Stimulated activated CD8-positive, alpha-beta memory T cell treated with anti-CD3 and anti-CD28 coated beads, Interleukin-15, amount 100 ng/mL, for 4 hours (primary cell): ENCODE data around the gene TSPAN4.
A peak's percentile ranks its signal among the peaks of the same experiment; 100 is the strongest.

Source experiments
- DNase-seq, 2 donors: peaks; one replicate each; pipeline ENCODE4 v3.0.0-alpha.2; 2020; ENCODE audit warnings: low read depth in 2 of 2

Gene TSPAN4

DNA sequence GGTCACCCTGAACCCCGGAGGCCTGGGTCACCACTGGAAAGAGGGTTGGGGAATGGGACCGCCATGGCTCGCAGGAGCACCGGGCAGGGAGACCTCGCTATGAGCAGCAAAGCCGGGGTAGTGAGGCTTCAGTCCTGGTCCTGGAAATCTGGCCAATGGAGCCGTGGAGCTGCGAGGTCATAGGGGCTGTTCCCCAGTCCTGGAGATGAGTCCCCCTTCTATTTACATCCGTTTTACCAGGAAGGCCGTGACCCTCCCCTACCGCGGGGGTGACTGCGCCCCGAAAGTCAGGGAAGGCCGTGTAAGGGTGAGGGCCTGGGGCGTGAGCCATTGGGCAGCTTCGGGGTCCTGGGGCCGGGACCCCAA lies 38.1 kb upstream of the TSPAN4 start:
- no peak for DNase-seq

GRCh38 chr11:808427-809286 lies 34.0 kb upstream of the TSPAN4 start:
- DNase-seq, result no peak

- DNase-seq, result peak; percentile 97 to 98
Measured at GRCh38 chr11:809287-810039, 33.2 kb upstream of the TSPAN4 start, which contains the start of gene RPLP2. Gene RPLP2, plus strand, starts transcription at chr11:809967. Its CDS starts 268 bp downstream, at chr11:810235.

GRCh38 chr11:810040-810567 lies 32.5 kb upstream of the TSPAN4 start:
- no peak for DNase-seq

- DNase-seq, result no peak
Measured at GRCh38 chr11:811446-812245, 31.0 kb upstream of the TSPAN4 start.

DNA sequence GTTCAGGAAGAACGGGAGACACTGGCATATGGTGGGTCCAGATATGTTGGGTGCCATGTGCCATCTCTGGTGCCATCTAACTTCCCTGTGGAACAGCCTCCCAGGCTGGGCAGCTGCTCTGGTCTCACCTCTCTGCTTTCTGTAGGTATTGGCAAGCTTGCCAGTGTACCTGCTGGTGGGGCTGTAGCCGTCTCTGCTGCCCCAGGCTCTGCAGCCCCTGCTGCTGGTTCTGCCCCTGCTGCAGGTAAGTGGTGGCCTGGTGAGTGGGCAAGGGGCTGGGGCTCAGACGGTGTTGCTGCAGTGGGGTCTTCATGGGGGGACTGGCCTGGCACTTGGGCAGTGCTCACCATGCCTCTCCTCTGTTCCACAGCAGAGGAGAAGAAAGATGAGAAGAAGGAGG lies 30.3 kb upstream of the TSPAN4 start:
- no peak for DNase-seq

- DNase-seq, result no peak
Measured at GRCh38 chr11:813072-813455, 29.6 kb upstream of the TSPAN4 start.

GRCh38 chr11:813456-814096 lies 29.1 kb upstream of the TSPAN4 start:
- no peak for DNase-seq

- DNase-seq, result no peak
Measured at GRCh38 chr11:815675-816432, 26.8 kb upstream of the TSPAN4 start.

DNA sequence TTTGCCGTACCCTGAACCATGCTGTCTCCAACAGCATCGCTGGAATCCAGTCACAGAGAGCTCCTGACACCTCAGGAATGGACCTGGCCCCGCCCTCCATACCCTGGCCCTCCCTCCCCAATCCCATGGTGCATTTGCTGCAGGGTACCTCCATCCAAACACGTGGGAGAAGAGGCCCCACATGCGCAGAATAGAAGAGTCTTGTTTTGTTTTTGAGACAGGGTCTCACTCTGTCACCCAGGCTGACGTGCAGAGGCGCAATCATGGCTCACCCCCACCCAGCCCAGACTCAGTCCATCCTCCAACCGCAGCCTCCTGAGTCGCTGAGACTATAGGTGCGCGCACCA lies 26.2 kb upstream of the TSPAN4 start:
- DNase-seq, result no peak

DNA sequence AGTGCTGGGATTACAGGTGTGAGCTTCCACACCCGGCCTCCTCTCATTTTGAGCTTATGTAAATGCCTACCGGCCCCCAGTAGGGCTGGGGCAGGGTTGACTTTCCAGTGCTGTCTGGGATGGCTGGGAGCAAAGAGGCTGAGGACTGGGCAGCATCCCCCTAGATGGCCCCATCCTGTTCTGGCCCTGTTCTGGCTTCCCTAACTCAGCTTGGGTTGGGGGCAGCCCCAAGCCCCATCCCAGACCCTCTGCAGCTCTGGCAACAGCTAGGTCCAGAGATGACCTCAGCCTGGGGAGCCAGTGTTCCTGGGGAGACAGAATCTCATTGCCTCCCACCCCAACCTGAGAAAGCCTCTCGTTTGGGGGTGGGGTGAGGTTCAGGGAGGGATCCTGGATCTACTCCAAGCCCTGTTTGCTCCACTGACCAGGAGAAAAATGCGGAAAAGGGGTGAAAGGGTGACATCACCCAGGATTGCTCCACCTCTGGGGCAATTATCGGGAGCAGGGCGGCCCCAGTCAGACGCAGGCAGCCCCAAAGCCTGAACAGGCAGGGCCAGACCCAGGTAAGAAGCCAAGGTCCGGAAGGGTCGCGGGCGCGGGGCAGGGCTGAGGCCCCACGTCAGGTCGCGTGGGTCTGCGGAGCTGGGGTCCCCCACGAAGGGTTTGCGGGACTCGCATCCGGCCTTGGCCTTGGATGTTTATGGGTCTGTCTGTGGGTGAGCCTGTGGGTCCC lies 24.1 kb upstream of the TSPAN4 start, which contains the start of gene PNPLA2:
Gene PNPLA2, plus strand, starts transcription at position 519 of the 733 bp plus-strand sequence. CDS start 805 bp downstream, outside the sequence.
- no peak for DNase-seq

- DNase-seq, result peak; percentile 84 to 85
Measured at GRCh38 chr11:819129-819931, 23.3 kb upstream of the TSPAN4 start.

GRCh38 chr11:819943-820649 lies 22.6 kb upstream of the TSPAN4 start:
- peak; percentile 77 to 85 for DNase-seq

- DNase-seq, result no peak
Measured at GRCh38 chr11:820655-821511, 21.8 kb upstream of the TSPAN4 start.

GRCh38 chr11:821512-822371 lies 20.9 kb upstream of the TSPAN4 start:
- no peak for DNase-seq
